IPS-20b (cell line): ENCODE data around the gene MTM1.

Experiments
- H3K27ac ChIP-seq: one replicate; pipeline ENCODE4 v1.5.1; 2013; ENCODE audit warnings: low read length
- H3K27me3 ChIP-seq: 2 replicates; pipeline ENCODE4 v1.6.1; 2013; ENCODE audit warnings: mild to moderate bottlenecking, low read length, inconsistent platforms; ENCODE audit not compliant: insufficient read depth
- H3K36me3 ChIP-seq: 2 replicates; pipeline ENCODE4 v1.6.1; 2013; ENCODE audit warnings: low read depth, mild to moderate bottlenecking, inconsistent platforms, low read length, moderate library complexity; ENCODE audit not compliant: insufficient read depth
- H3K4me1 ChIP-seq: 2 replicates; pipeline ENCODE4 v1.6.1; 2013; ENCODE audit warnings: mild to moderate bottlenecking, control low read depth, inconsistent platforms, low read length, moderate library complexity; ENCODE audit not compliant: insufficient read depth
- H3K4me3 ChIP-seq: 2 replicates; pipeline ENCODE4 v1.5.1; 2013; ENCODE audit warnings: mild to moderate bottlenecking, low read length, inconsistent platforms
- H3K9ac ChIP-seq: 2 replicates; pipeline ENCODE4 v1.6.1; 2013; ENCODE audit warnings: low read depth, mild to moderate bottlenecking, inconsistent platforms, low read length, moderate library complexity
- H3K9me3 ChIP-seq: 2 replicates; pipeline ENCODE4 v1.6.1; 2013; ENCODE audit warnings: mild to moderate bottlenecking, low read depth, low read length, inconsistent platforms; ENCODE audit not compliant: insufficient read depth

MTM1 gene

GRCh38 chrX:150700107-150700506 lies 131.7 kb downstream of the MTM1 start:
- Histone ChIP-seq H3K27me3 (no peaks in the 10 kb centered on the region), H3K9ac (no peak overlapping the region), H3K4me1 (no peaks in the 10 kb centered on the region), H3K27ac (no peak overlapping the region), H3K4me3 (no peak overlapping the region), H3K9me3 (no peaks in the 10 kb centered on the region), H3K36me3 (0 out of 2 replicates have a peak, but pooled peaks cover 3% of the 10 kb centered on the region)

GRCh38 chrX:150701377-150701776 lies 133.0 kb downstream of the MTM1 start:
- no peak overlapping the region for H3K4me3 ChIP-seq
- no peak overlapping the region for H3K27ac ChIP-seq
- H3K27me3 ChIP-seq, result no peaks in the 10 kb centered on the region
- H3K9me3 ChIP-seq, result no peaks in the 10 kb centered on the region
- H3K9ac ChIP-seq, result no peak overlapping the region
- H3K4me1 ChIP-seq, result no peaks in the 10 kb centered on the region
- H3K36me3 ChIP-seq, result 0 out of 2 replicates have a peak, but pooled peaks cover 3% of the 10 kb centered on the region

GRCh38 chrX:150702966-150703694 lies 134.7 kb downstream of the MTM1 start:
- no peak overlapping the region for H3K9ac ChIP-seq
- no peaks in the 10 kb centered on the region for H3K4me1 ChIP-seq
- 0 out of 2 replicates have a peak, but pooled peaks cover 3% of the 10 kb centered on the region for H3K36me3 ChIP-seq
- no peak overlapping the region for H3K4me3 ChIP-seq
- no peaks in the 10 kb centered on the region for H3K27me3 ChIP-seq
- H3K9me3 ChIP-seq, result no peaks in the 10 kb centered on the region
- no peak overlapping the region for H3K27ac ChIP-seq

- H3K36me3 ChIP-seq, result 0 out of 2 replicates have a peak, but pooled peaks cover 3% of the 10 kb centered on the region
- H3K9me3 ChIP-seq, result no peaks in the 10 kb centered on the region
- no peak overlapping the region for H3K4me3 ChIP-seq
- no peak overlapping the region for H3K9ac ChIP-seq
- H3K27me3 ChIP-seq, result no peaks in the 10 kb centered on the region
- no peaks in the 10 kb centered on the region for H3K4me1 ChIP-seq
- H3K27ac ChIP-seq, result no peak overlapping the region
Measured at GRCh38 chrX:150703695-150703974, 135.2 kb downstream of the MTM1 start.

- H3K27ac ChIP-seq, result no peak overlapping the region
- 0 out of 2 replicates have a peak, but pooled peaks cover 2% of the 10 kb centered on the region for H3K36me3 ChIP-seq
- no peaks in the 10 kb centered on the region for H3K27me3 ChIP-seq
- H3K9ac ChIP-seq, result no peak overlapping the region
- H3K9me3 ChIP-seq, result no peaks in the 10 kb centered on the region
- no peaks in the 10 kb centered on the region for H3K4me1 ChIP-seq
- H3K4me3 ChIP-seq, result no peak overlapping the region
Measured at GRCh38 chrX:150704030-150704613, 135.7 kb downstream of the MTM1 start.

- H3K36me3 ChIP-seq, result no peaks in the 10 kb centered on the region
- H3K27me3 ChIP-seq, result no peaks in the 10 kb centered on the region
- no peak overlapping the region for H3K4me3 ChIP-seq
- no peaks in the 10 kb centered on the region for H3K9me3 ChIP-seq
- H3K27ac ChIP-seq, result no peak overlapping the region
- H3K4me1 ChIP-seq, result no peaks in the 10 kb centered on the region
- no peak overlapping the region for H3K9ac ChIP-seq
Measured at GRCh38 chrX:150712619-150713018, 144.2 kb downstream of the MTM1 start.

GRCh38 chrX:150715184-150715583 lies 146.8 kb downstream of the MTM1 start:
- no peaks in the 10 kb centered on the region for H3K27me3 ChIP-seq
- H3K9me3 ChIP-seq, result no peaks in the 10 kb centered on the region
- H3K4me3 ChIP-seq, result no peak overlapping the region
- H3K9ac ChIP-seq, result no peak overlapping the region
- no peaks in the 10 kb centered on the region for H3K36me3 ChIP-seq
- H3K27ac ChIP-seq, result no peak overlapping the region
- H3K4me1 ChIP-seq, result no peaks in the 10 kb centered on the region

- H3K36me3 ChIP-seq, result no peaks in the 10 kb centered on the region
- H3K9ac ChIP-seq, result no peak overlapping the region
- H3K9me3 ChIP-seq, result no peaks in the 10 kb centered on the region
Measured at GRCh38 chrX:150719621-150720020, 151.2 kb downstream of the MTM1 start.

More at GRCh38 chrX:150719621-150720020, 151.2 kb downstream of the MTM1 start:
- Histone ChIP-seq H3K27me3 (no peaks in the 10 kb centered on the region), H3K4me1 (no peaks in the 10 kb centered on the region), H3K27ac (no peak overlapping the region), H3K4me3 (no peak overlapping the region)
